ENCODE results near the gene MAGI2.

- TF ChIP-seq, protein P1, sequence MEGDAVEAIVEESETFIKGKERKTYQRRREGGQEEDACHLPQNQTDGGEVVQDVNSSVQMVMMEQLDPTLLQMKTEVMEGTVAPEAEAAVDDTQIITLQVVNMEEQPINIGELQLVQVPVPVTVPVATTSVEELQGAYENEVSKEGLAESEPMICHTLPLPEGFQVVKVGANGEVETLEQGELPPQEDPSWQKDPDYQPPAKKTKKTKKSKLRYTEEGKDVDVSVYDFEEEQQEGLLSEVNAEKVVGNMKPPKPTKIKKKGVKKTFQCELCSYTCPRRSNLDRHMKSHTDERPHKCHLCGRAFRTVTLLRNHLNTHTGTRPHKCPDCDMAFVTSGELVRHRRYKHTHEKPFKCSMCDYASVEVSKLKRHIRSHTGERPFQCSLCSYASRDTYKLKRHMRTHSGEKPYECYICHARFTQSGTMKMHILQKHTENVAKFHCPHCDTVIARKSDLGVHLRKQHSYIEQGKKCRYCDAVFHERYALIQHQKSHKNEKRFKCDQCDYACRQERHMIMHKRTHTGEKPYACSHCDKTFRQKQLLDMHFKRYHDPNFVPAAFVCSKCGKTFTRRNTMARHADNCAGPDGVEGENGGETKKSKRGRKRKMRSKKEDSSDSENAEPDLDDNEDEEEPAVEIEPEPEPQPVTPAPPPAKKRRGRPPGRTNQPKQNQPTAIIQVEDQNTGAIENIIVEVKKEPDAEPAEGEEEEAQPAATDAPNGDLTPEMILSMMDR (IDR thresholded peaks at IDR 0.05; ENCODE audit: low read depth, low read length, missing input control): no peak
- TF ChIP-seq YY1 (IDR thresholded peaks at IDR 0.05) (no peak), GABPA (IDR thresholded peaks at IDR 0.05 in 1 of 2, conservative IDR thresholded peaks at IDR 0.05 in 1 of 2) (no peak), ATF3 (IDR thresholded peaks at IDR 0.05) (no peak), JUND (IDR thresholded peaks at IDR 0.05) (no peak), FOXA2 (IDR thresholded peaks at IDR 0.05) (no peak), HNF4G (IDR thresholded peaks at IDR 0.05) (no peak)
- TF ChIP-seq, protein P2, sequence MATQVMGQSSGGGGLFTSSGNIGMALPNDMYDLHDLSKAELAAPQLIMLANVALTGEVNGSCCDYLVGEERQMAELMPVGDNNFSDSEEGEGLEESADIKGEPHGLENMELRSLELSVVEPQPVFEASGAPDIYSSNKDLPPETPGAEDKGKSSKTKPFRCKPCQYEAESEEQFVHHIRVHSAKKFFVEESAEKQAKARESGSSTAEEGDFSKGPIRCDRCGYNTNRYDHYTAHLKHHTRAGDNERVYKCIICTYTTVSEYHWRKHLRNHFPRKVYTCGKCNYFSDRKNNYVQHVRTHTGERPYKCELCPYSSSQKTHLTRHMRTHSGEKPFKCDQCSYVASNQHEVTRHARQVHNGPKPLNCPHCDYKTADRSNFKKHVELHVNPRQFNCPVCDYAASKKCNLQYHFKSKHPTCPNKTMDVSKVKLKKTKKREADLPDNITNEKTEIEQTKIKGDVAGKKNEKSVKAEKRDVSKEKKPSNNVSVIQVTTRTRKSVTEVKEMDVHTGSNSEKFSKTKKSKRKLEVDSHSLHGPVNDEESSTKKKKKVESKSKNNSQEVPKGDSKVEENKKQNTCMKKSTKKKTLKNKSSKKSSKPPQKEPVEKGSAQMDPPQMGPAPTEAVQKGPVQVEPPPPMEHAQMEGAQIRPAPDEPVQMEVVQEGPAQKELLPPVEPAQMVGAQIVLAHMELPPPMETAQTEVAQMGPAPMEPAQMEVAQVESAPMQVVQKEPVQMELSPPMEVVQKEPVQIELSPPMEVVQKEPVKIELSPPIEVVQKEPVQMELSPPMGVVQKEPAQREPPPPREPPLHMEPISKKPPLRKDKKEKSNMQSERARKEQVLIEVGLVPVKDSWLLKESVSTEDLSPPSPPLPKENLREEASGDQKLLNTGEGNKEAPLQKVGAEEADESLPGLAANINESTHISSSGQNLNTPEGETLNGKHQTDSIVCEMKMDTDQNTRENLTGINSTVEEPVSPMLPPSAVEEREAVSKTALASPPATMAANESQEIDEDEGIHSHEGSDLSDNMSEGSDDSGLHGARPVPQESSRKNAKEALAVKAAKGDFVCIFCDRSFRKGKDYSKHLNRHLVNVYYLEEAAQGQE (IDR thresholded peaks at IDR 0.05): no peak
- TF ChIP-seq, protein P3, sequence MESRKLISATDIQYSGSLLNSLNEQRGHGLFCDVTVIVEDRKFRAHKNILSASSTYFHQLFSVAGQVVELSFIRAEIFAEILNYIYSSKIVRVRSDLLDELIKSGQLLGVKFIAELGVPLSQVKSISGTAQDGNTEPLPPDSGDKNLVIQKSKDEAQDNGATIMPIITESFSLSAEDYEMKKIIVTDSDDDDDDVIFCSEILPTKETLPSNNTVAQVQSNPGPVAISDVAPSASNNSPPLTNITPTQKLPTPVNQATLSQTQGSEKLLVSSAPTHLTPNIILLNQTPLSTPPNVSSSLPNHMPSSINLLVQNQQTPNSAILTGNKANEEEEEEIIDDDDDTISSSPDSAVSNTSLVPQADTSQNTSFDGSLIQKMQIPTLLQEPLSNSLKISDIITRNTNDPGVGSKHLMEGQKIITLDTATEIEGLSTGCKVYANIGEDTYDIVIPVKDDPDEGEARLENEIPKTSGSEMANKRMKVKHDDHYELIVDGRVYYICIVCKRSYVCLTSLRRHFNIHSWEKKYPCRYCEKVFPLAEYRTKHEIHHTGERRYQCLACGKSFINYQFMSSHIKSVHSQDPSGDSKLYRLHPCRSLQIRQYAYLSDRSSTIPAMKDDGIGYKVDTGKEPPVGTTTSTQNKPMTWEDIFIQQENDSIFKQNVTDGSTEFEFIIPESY (IDR thresholded peaks at IDR 0.05): no peak
- TF ChIP-seq, protein P4, sequence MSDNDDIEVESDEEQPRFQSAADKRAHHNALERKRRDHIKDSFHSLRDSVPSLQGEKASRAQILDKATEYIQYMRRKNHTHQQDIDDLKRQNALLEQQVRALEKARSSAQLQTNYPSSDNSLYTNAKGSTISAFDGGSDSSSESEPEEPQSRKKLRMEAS (IDR thresholded peaks at IDR 0.05): no peak
Observed at GRCh38 chr7:78901566-78901965, 551.9 kb downstream of the MAGI2 start.

All from liver (tissue), 3 donors.